AG09309 (cell line): ENCODE measurements around the gene PSORS1C1.

Source experiments
- DNase-seq: peaks from one replicate; pipeline ENCODE4 v3.0.0-alpha.2; 2010; ENCODE audit warnings: low read depth
- H3K4me3 ChIP-seq: 2 replicates; pipeline ENCODE4 v1.5.1; 2011; ENCODE audit warnings: mild to moderate bottlenecking, low read depth, low read length, moderate library complexity; ENCODE audit not compliant: control insufficient read depth
- CTCF ChIP-seq: IDR thresholded peaks from 2 replicates; pipeline ENCODE4 v1.5.1; 2011; ENCODE audit warnings: mild to moderate bottlenecking, low read depth, low read length, inconsistent platforms; ENCODE audit not compliant: insufficient read depth, control insufficient read depth; ENCODE audit errors: missing control alignments

PSORS1C1 gene

DNA sequence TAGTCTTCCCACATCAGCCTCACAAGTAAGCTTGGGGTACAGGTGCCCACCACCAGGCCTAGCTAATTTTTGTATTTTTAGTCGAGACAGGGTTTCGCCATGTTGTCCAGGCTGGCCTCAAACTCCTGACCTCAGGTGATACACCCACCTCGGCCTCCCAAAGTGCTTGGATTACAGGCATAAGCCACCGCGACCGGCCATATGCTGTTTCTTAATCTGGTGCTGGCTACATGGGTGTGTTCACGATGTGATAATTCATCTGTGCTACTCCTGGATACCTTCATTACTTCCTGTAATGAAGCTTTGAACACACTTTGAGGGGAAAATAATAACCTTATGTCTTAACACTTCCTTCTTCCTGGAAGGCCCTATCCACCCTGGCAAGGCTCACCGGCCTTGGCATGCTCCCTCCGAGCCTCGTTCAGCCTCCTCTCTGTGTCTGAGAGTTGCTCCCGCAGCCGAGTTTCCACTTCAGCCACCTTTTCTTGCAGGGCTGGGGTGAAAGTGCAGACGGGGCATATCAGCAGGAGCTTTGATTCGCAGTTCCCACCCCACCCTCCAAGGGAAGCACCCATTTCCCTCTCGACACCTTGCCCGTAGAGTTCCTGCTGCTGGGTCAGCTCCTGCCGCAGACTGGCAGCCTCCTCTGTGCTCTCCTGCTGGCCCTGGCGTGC lies 29.8 kb downstream of the PSORS1C1 start:
- no peak for DNase-seq
- TF ChIP-seq CTCF: no peak
- no peak overlapping the region for H3K4me3 ChIP-seq

DNA sequence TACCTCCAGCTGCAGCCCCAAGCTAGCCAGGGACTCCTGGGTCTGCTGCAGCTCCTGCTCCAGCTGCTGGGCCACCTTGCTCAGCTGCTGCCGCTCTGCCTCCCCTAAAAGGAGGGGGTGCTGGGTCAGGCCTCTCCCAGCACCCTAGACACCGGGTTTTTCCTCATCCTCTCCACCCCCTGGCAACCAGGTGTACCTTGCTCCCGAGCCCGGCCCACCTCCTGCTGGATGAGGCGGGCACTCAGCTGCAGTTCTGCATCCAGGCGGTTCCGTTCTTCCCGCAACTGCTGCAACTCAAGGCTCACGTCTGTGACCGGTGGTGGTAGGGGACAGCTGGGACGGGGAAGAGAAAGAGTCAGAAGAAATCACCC lies 30.4 kb downstream of the PSORS1C1 start:
- TF ChIP-seq CTCF: no peak
- H3K4me3 ChIP-seq: no peak overlapping the region

GRCh38 chr6:31145386-31145785 lies 30.8 kb downstream of the PSORS1C1 start:
- no peak overlapping the region for H3K4me3 ChIP-seq
- no peak for DNase-seq
- TF ChIP-seq CTCF: no peak

More for the DNA sequence above, 30.4 kb downstream of the PSORS1C1 start:
- DNase-seq: no peak

GRCh38 chr6:31149827-31150447 lies 35.3 kb downstream of the PSORS1C1 start:
- TF ChIP-seq CTCF: no peak
- no peak overlapping the region for H3K4me3 ChIP-seq
- no peak for DNase-seq

GRCh38 chr6:31152781-31153180 lies 38.2 kb downstream of the PSORS1C1 start:
- no peak for DNase-seq
- no peak overlapping the region for H3K4me3 ChIP-seq
- no peak for TF ChIP-seq CTCF

DNA sequence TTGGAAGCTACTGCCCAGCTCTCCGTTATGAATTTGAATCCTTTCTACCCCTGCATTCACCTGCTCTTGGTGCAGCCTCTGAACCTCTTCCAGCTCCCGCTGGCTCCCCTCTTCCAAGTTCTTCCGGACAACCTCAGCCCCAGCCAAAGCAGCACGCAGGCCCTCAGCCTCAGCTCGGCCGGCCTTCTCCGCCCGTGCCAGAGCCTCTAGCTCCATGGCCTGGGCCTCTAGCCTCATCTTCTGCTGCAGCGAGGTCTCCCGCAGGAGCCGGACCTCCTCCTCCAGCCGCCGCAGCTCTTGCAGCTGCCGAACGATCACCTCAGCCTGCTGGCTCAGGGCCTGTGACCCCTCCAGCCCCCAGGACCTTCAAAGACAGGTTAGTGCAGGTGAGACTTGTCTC lies 39.8 kb downstream of the PSORS1C1 start:
- no peak for DNase-seq
- no peak overlapping the region for H3K4me3 ChIP-seq
- no peak for TF ChIP-seq CTCF
